ENCODE results near the gene SC5D.
A peak's percentile ranks its signal among the peaks of the same experiment; 100 is the strongest.

The SC5D gene

DNA sequence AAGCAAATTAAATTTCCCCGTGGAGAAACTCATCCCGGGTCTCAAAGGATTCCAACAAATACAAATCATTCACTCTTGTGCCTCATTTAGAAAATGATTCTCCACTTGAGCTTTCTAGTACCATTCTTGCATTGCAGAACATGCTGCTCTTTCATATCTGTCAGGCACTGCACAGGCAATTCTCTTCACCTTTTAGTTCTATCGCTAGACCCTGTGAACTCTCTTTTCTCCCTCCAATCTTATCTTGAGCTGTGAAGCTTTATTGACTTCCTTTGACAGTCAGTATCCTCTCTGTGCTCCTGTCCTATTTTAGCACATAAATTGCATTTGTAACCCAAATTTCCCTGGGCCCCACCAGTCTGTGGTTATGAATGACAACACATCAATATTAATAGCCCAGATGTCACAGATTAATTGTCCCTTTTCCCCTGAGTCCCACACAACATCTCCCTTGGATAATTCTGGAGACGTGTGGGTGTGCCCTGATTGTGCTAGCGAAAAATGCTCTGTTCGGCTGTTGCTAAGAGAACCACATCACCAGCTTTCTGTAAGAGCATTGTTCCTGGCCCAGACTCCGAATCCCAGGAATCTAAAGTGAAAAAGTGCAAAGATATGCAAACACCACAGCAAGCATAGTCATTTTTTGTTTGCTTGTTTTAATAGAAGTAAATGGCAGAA, 22.4 kb upstream of the SC5D start:
- TF ChIP-seq, protein P1, sequence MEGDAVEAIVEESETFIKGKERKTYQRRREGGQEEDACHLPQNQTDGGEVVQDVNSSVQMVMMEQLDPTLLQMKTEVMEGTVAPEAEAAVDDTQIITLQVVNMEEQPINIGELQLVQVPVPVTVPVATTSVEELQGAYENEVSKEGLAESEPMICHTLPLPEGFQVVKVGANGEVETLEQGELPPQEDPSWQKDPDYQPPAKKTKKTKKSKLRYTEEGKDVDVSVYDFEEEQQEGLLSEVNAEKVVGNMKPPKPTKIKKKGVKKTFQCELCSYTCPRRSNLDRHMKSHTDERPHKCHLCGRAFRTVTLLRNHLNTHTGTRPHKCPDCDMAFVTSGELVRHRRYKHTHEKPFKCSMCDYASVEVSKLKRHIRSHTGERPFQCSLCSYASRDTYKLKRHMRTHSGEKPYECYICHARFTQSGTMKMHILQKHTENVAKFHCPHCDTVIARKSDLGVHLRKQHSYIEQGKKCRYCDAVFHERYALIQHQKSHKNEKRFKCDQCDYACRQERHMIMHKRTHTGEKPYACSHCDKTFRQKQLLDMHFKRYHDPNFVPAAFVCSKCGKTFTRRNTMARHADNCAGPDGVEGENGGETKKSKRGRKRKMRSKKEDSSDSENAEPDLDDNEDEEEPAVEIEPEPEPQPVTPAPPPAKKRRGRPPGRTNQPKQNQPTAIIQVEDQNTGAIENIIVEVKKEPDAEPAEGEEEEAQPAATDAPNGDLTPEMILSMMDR (IDR thresholded peaks at IDR 0.05; ENCODE audit: low read depth, low read length), result no peak
- no peak overlapping the region for H3K4me3 ChIP-seq (ENCODE audit: low read depth, low read length)

DNA sequence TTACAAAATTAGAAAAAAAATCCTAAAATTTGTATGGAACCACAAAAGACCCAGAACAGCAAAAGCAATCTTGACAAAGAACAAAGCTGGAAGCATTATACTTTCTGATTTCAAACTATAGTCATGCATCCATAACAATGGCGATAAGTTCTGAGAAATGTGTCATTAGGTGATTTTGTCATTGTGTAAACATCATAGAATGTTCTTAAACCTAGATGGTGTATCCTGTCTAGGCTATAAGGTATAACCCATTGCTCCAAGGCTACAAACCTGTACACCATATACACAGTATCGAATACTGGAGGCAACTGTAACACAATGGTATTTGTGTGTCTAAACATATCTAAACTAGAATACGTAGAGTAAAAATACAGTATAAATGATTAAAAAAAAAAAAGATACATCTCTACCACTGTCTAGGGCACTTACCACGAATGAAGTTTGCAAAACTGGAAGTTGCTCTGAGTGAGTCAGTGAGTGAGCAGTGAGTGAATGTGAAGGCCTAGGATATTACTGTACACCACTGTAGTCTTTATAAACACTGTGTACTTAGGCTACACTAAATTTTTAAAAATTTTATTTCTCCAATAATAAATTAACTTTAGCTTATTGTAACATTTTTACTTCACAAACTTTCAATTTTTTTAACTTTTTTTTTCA, 18.1 kb upstream of the SC5D start:
- TF ChIP-seq, protein P1 (IDR thresholded peaks at IDR 0.05; ENCODE audit: low read depth, low read length), result no peak
- no peak overlapping the region for H3K4me3 ChIP-seq (ENCODE audit: low read depth, low read length)

DNA sequence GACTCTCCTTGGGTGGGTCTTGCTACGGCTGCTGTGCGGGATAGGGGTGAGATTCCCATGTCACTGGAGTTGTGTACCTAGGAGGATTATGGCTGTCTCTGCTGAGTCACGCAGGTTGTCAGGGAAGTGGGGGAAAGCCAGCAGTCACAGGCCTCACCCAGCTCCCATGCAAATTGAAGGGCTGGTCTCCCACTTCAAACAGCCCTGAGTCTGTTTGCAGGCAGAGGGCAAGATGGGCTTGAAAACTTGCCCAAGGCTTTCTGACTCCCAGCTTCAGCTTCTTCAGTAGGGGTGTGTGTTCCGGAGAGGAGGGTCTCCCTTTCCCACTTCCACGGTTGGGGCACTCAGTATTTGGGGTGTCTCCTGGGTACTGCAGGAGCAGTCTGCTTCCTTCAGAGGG, 10.9 kb upstream of the SC5D start:
- TF ChIP-seq, protein P1 (IDR thresholded peaks at IDR 0.05; ENCODE audit: low read depth, low read length), result no peak
- H3K4me3 ChIP-seq (ENCODE audit: low read depth, low read length), result no peak overlapping the region

DNA sequence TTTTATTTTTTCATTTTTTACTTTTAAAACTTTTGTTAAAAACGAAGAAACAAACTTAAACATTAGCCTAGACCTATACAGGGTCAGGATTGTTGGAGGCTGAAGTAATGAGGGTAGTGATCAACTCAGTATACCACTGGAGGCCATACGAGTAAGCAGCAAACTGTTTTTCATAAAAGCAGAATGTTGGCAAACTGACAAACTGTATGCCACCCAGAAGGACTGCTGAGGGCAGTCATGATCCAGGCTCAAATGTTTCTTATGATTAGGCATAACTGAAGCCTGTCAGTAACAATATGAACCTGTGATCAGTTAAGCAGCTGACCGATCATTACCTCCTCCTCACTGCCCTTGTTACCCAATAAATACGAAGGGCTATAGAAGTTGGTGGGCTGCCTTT, 10.2 kb upstream of the SC5D start:
- H3K4me3 ChIP-seq (ENCODE audit: low read depth, low read length), result no peak overlapping the region
- TF ChIP-seq, protein P1 (IDR thresholded peaks at IDR 0.05; ENCODE audit: low read depth, low read length), result no peak

DNA sequence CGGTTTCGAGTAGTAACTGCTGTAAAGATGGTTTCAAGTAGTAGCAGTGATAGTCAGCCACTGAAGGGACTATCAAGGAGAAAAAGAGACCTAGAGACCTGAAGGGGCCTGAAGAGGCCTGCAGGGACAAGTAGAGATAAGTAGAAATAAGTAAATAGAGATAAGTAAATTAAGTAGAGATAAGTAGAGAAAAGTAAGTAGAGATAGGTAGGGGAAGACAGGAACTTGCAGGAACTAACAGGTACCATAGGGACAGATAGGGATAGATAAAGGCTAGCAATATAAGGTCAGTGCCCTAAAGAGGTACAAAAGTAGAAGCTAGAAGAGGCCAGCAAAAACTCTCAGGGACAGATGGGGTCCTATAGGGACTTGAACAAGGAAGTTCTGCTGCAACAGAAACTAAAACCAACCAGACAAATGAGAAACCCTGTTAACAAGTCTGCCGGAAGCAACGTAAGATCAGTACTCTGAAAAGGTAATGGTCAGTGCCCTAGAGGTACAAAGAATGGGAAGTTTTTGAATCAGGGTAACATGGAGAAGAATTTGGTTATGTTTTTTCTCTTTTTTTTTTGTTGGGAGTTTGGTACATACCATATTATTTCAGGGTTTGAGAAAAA, 9.6 kb upstream of the SC5D start:
- no peak overlapping the region for H3K4me3 ChIP-seq (ENCODE audit: low read depth, low read length)
- TF ChIP-seq, protein P1 (IDR thresholded peaks at IDR 0.05; ENCODE audit: low read depth, low read length), result no peak

DNA sequence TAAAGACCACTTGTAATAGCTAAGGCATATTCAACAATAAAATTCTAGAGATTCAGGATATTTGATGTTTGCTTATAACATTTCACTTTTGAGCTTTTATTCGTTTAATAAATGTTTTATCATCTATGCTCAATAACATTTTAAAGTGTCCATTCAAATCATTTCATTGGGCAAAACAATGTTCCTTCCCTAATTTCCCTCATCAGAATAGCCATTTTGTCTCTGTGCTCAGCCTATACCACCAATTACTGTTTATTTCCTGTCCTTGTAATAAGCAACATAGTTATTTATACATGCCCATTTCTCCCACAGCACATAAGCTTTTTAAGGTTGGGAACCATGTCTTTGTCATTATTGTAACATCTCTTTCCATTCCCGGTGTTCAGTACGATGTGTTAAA, 1.3 kb upstream of the SC5D start:
- TF ChIP-seq, protein P1 (IDR thresholded peaks at IDR 0.05; ENCODE audit: low read depth, low read length), result no peak
- H3K4me3 ChIP-seq (ENCODE audit: low read depth, low read length), result no peak overlapping the region

DNA sequence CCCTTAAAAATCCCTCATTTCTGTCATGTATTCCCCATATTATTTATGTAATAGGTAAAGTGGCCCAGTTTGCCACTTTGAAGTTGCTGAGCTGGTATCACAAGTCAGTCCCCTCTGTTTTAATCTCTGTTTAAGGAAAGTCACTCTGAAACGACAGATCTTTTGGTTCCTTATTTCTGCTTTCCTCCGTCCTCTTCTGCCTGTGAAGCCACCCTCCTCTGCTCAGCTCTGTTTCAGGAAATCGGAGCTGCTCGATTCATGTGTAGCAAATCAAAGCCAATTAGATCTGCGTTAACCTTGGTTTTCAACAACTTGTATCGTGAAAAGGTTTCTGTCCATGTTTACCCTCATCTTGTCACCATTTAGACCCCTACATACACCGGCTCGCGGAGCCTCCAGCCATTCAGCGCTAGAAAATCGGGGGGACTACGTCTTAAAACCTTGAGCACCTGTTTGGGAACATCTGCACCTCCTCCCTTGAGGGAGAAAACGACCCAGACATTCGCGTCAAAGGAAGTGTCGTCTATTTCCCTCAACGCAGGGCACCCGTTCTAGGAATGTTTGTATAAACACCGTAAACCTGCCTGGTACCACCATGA, 576 bp upstream of the SC5D start:
- TF ChIP-seq, protein P1 (IDR thresholded peaks at IDR 0.05; ENCODE audit: low read depth, low read length), result no peak
- H3K4me3 ChIP-seq (ENCODE audit: low read depth, low read length), result peak overlapping the region; percentile 85

All from WI38 (cell line).